K562 (cell line): Measurements from ENCODE around the gene CLCN6. TPM values are rescaled to one million over a fixed set of nuclear protein-coding genes. Genes with fewer than 3 reads are reported as not detected.

Source experiments
- CCNT2 ChIP-seq: IDR thresholded peaks from 2 replicates; pipeline ENCODE4 v1.6.1; 2011; ENCODE audit warnings: borderline replicate concordance, low read depth, mild to moderate bottlenecking, moderate library complexity, mixed read lengths, low read length; ENCODE audit not compliant: insufficient read length; ENCODE audit errors: extremely low read depth
- DPF2 ChIP-seq: fragments of 450-650 bp; IDR thresholded peaks from 2 replicates; pipeline ENCODE4 v1.6.1; 2016
- ETV6 ChIP-seq, 3 experiments: fragments of 150-350 bp in 1 of 3; sonication (generic) in 1 of 3; formaldehyde crosslinking in 1 of 3; IDR thresholded peaks; 2 replicates each; pipeline versions ENCODE4 v1.6.1 to v1.8.0; 2014 to 2022; ENCODE audit warnings: borderline replicate concordance in 2 of 3, low read depth in 2 of 3, antibody characterized with exemption in 1 of 3, low read length in 1 of 3, mild to moderate bottlenecking in 1 of 3, missing genetic modification reagents in 1 of 3
- EWSR1 ChIP-seq: fragments of 450-650 bp; IDR thresholded peaks from 2 replicates; pipeline ENCODE4 v1.6.1; 2018; ENCODE audit warnings: borderline replicate concordance, mild to moderate bottlenecking, low read depth, moderate library complexity; ENCODE audit not compliant: partially characterized antibody
- FOXM1 ChIP-seq, 2 experiments: fragments of 450-650 bp in 1 of 2; sonication (generic) in 1 of 2; formaldehyde crosslinking in 1 of 2; IDR thresholded peaks; 2 replicates each; pipeline versions ENCODE4 v1.6.1 to v1.9.0; 2017 to 2022; ENCODE audit warnings: low read depth in 2 of 2, mild to moderate bottlenecking in 2 of 2, missing genetic modification reagents in 1 of 2, moderate library complexity in 1 of 2
- GTF3C2 ChIP-seq: IDR thresholded peaks from 3 replicates; pipeline ENCODE4 v1.6.1; 2011; ENCODE audit warnings: borderline replicate concordance, mild to moderate bottlenecking, moderate library complexity; ENCODE audit not compliant: insufficient read length; ENCODE audit errors: extremely low read depth
- HCFC1 ChIP-seq: IDR thresholded peaks from 2 replicates; pipeline ENCODE4 v1.6.1; 2012; ENCODE audit warnings: low read depth, low read length, improper control_type of control experiment
- KDM4B ChIP-seq, 2 experiments: fragments of 450-650 bp in 1 of 2; sonication (generic) in 1 of 2; IDR thresholded peaks; 2 replicates each; pipeline ENCODE4 v1.6.1; 2016 to 2017; ENCODE audit warnings: borderline replicate concordance in 2 of 2, antibody characterized with exemption in 1 of 2, low read depth in 1 of 2, mild to moderate bottlenecking in 1 of 2
- MNT ChIP-seq, 2 experiments: fragments of 450-650 bp; conservative IDR thresholded peaks; 2 replicates each; pipeline ENCODE4 v1.6.1; 2017; ENCODE audit warnings: mild to moderate bottlenecking in 2 of 2, moderate library complexity in 2 of 2
- POLR2AphosphoS2 ChIP-seq: IDR thresholded peaks from 2 replicates; pipeline ENCODE4 v1.6.1; 2012; ENCODE audit warnings: low read length, improper control_type of control experiment
- PRPF4 ChIP-seq: fragments of 200-400 bp; formaldehyde crosslinking; IDR thresholded peaks from one replicate; pipeline ENCODE4 v1.6.1; 2017; ENCODE audit warnings: low read length, low read depth, mild to moderate bottlenecking; ENCODE audit not compliant: insufficient read depth, poor library complexity, severe bottlenecking
- ZBTB43 ChIP-seq: sonication (generic); formaldehyde crosslinking; IDR thresholded peaks from 2 replicates; pipeline ENCODE4 v1.8.0; 2023; ENCODE audit warnings: mild to moderate bottlenecking, missing genetic modification reagents
- ZMIZ1 ChIP-seq, 2 experiments: fragments of 150-350 bp in 1 of 2; IDR thresholded peaks; 2 replicates each; pipeline ENCODE4 v1.6.1; 2012 to 2016; ENCODE audit warnings: low read depth in 2 of 2, low read length in 2 of 2, mild to moderate bottlenecking in 1 of 2, moderate library complexity in 1 of 2
- ZNF75A ChIP-seq: fragments of 450-650 bp; formaldehyde crosslinking; IDR thresholded peaks from 2 replicates; pipeline ENCODE4 v1.4.0; 2020; ENCODE audit warnings: mild to moderate bottlenecking
- ZNF77 ChIP-seq: fragments of 250-450 bp; sonication (Bioruptor Pico); IDR thresholded peaks from 2 replicates; pipeline ENCODE4 v1.5.0; 2020
- polyA plus RNA-seq, 8 experiments: library from polyadenylated mRNA; depleted of rRNA in 4 of 8; stranded (reverse) in 5 of 8; unstranded in 3 of 8; fragments of >200 nt; fragmentation: Nextera tagmentation in 2 of 8; fragmentation: Illumina TruSeq in 1 of 8; extraction: Ambion mirVana in 2 of 8; extraction: Trizol in 1 of 8; gene quantifications; 2 replicates each; pipeline versions ENCODE4 v1.2.1 to v1.2.3, GENCODE V29; 2011 to 2014; ENCODE audit warnings: inconsistent platforms in 1 of 8, missing spikeins in 1 of 8
- total RNA-seq, 7 experiments: library from RNA; depleted of rRNA in 6 of 7; stranded (reverse); fragments of >200 nt in 6 of 7; fragmentation: Illumina TruSeq in 2 of 7; extraction: Trizol in 2 of 7; gene quantifications; 2 replicates each; pipeline versions ENCODE4 v1.2.1 to v1.2.3, GENCODE V29; 2011 to 2021; ENCODE audit warnings: low replicate concordance in 1 of 7

CLCN6 gene
- total and polyA plus RNA-seq, 9 of the 15 experiments (the other 6 are each of a cell fraction or from before 2014, with no cell fraction given): 2.0 to 21.8 (median 13.6) TPM

- TF ChIP-seq PRPF4 (no peak), KDM4B (IDR thresholded peaks at IDR 0.05; ENCODE audit: borderline replicate concordance in 2 of 2, low read depth in 1 of 2) (no peak; a peak in 1 of 4 replicates), GTF3C2 (no peak), ZNF75A (CRISPR knock-in tag) (no peak), DPF2 (peak; percentile 35; the same call in 1 of the 2 replicates), MNT (conservative IDR thresholded peaks at IDR 0.05) (no peak), EWSR1 (no peak), HCFC1 (no peak), ZBTB43 (no peak), ZNF77 (CRISPR knock-in tag) (no peak), POLR2AphosphoS2 (no peak), FOXM1 (IDR thresholded peaks at IDR 0.05; ENCODE audit: low read depth) (no peak), FOXM1 (CRISPR knock-in tag; IDR thresholded peaks at IDR 0.05; ENCODE audit: low read depth) (no peak), ETV6 (IDR thresholded peaks at IDR 0.05; ENCODE audit: borderline replicate concordance in 1 of 2, low read depth in 2 of 2, low read length in 1 of 2) (no peak), ETV6 (CRISPR knock-in tag; IDR thresholded peaks at IDR 0.05; ENCODE audit: borderline replicate concordance) (no peak), ZMIZ1 (IDR thresholded peaks at IDR 0.05; ENCODE audit: low read depth in 2 of 2, low read length in 2 of 2) (no peak), CCNT2 (no peak)
These were observed 431 bp downstream of the CLCN6 start (continued) for GRCh38 chr1:11806307-11806936.
